HTR-8/SVneo (cell line): Measurements from ENCODE around the gene PLS1.

Experiments used
- DNase-seq: peaks from one replicate; pipeline ENCODE4 v3.0.0; 2011; ENCODE audit warnings: low spot score, mixed read lengths; ENCODE audit not compliant: insufficient read length
- FAIRE-seq: peaks from 2 replicates; lab custom pipeline; 2011; peaks lifted over from hg19 to GRCh38; lab: Jason Lieb, UNC

PLS1 gene

GRCh38 chr3:142633073-142633472, 36.9 kb downstream of the PLS1 start:
- no peak for FAIRE-seq
- no peak for DNase-seq

- DNase-seq (no peak), FAIRE-seq (no peak)
Observed at GRCh38 chr3:142636050-142636449, 39.9 kb downstream of the PLS1 start.

GRCh38 chr3:142636664-142637063, 40.5 kb downstream of the PLS1 start:
- no peak for FAIRE-seq

GRCh38 chr3:142638291-142638690, 42.1 kb downstream of the PLS1 start:
- no peak for DNase-seq
- FAIRE-seq = peak; percentile 28

More at GRCh38 chr3:142636664-142637063, 40.5 kb downstream of the PLS1 start:
- DNase-seq = no peak

GRCh38 chr3:142641504-142641903, 45.3 kb downstream of the PLS1 start:
- no peak for FAIRE-seq

GRCh38 chr3:142642956-142643355, 46.8 kb downstream of the PLS1 start:
- DNase-seq (no peak), FAIRE-seq (no peak)

More at GRCh38 chr3:142641504-142641903, 45.3 kb downstream of the PLS1 start:
- no peak for DNase-seq

- FAIRE-seq (no peak), DNase-seq (no peak)
Observed at GRCh38 chr3:142644502-142644901, 48.3 kb downstream of the PLS1 start.

GRCh38 chr3:142645236-142645793, 49.1 kb downstream of the PLS1 start:
- no peak for FAIRE-seq

GRCh38 chr3:142646020-142646785, 50.0 kb downstream of the PLS1 start:
- no peak for DNase-seq
- FAIRE-seq = no peak

More at GRCh38 chr3:142645236-142645793, 49.1 kb downstream of the PLS1 start:
- peak; percentile 56 for DNase-seq

GRCh38 chr3:142647856-142648255, 51.7 kb downstream of the PLS1 start:
- DNase-seq (no peak), FAIRE-seq (no peak)

- FAIRE-seq (no peak), DNase-seq (no peak)
Observed at GRCh38 chr3:142648950-142649349, 52.8 kb downstream of the PLS1 start.

- DNase-seq (no peak), FAIRE-seq (no peak)
Observed at GRCh38 chr3:142650001-142650693, 54.0 kb downstream of the PLS1 start.

GRCh38 chr3:142651711-142652110, 55.5 kb downstream of the PLS1 start:
- FAIRE-seq (no peak), DNase-seq (no peak)

GRCh38 chr3:142652826-142653292, 56.7 kb downstream of the PLS1 start:
- DNase-seq = no peak
- no peak for FAIRE-seq

- FAIRE-seq = no peak
- no peak for DNase-seq
Observed at GRCh38 chr3:142656575-142656974, 60.4 kb downstream of the PLS1 start.

GRCh38 chr3:142657033-142657432, 60.8 kb downstream of the PLS1 start:
- DNase-seq = no peak
- FAIRE-seq = no peak

GRCh38 chr3:142660383-142660782, 64.2 kb downstream of the PLS1 start:
- DNase-seq (no peak), FAIRE-seq (peak; percentile 28)

GRCh38 chr3:142660893-142661292, 64.7 kb downstream of the PLS1 start:
- DNase-seq (no peak), FAIRE-seq (no peak)

- FAIRE-seq (no peak), DNase-seq (no peak)
Observed at GRCh38 chr3:142663865-142664264, 67.7 kb downstream of the PLS1 start.

GRCh38 chr3:142664311-142664710, 68.1 kb downstream of the PLS1 start:
- FAIRE-seq = no peak
- DNase-seq = no peak

- no peak for DNase-seq
- FAIRE-seq = no peak
Observed at GRCh38 chr3:142664819-142665218, 68.6 kb downstream of the PLS1 start.
